ENCODE data around the gene BHMT.

BHMT gene, protein sequence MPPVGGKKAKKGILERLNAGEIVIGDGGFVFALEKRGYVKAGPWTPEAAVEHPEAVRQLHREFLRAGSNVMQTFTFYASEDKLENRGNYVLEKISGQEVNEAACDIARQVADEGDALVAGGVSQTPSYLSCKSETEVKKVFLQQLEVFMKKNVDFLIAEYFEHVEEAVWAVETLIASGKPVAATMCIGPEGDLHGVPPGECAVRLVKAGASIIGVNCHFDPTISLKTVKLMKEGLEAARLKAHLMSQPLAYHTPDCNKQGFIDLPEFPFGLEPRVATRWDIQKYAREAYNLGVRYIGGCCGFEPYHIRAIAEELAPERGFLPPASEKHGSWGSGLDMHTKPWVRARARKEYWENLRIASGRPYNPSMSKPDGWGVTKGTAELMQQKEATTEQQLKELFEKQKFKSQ

DNA sequence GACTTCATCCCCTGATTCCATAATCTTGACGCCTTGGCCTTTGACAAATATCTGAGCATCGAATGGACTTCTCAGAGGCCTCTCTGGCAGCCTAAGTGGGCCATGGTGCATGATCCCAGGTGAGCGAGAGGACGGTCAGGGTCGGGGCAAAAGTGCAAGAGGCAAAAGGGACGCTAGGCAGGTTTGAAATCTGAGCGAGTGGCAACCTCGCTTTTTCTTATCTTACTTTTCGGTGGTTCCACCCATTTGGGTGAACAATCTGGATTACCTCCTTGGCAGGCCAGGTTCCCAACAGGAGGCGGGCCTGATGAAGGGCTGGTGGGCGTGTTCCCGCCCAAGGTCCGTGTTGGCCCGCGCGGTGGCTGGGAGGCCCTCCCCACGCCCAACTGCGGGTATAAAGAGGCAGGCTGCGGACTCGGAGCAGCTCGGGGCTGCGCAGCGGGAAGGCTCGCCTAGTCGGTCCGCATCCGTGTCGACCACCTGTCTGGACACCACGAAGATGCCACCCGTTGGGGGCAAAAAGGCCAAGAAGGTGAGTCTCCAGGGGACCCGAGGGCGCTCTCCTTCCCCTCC, at the start of gene BHMT:
BHMT (plus strand) TSS at position 423 of the 573 bp plus-strand sequence; CDS start at position 500, 77 bp downstream.
- no peak for DNase-seq

DNA sequence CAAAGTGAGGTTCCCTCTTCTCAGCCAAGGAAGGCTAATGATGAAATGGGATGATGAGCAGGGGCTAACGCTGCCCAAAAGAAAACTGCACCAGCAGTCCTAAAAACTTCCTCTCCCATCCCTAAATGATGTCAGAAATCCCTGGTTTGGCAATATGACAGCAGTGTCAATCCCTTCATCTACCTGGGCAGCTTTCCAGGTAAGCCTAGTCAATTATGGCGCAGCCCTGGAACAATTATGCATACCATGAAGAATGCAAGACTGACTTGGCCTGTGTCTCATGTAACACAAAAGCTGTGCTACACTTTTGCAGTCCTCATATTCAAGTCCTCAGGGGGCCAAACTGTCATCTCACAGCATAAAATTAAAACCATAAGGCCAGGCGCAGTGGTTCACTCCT, 49.2 kb upstream of the BHMT start:
- no peak for DNase-seq

- DNase-seq, result no peak
Observed at GRCh38 chr5:79069488-79070349, 41.9 kb upstream of the BHMT start, which contains the start of the genes BHMT2 and DMGDH. Gene BHMT2 (plus strand): TSS chr5:79069767. CDS start chr5:79069783, 16 bp downstream. Gene DMGDH (minus strand): TSS chr5:79069674. CDS start chr5:79069620, 54 bp downstream.

GRCh38 chr5:79070350-79070667, 41.3 kb upstream of the BHMT start:
- no peak for DNase-seq

DNA sequence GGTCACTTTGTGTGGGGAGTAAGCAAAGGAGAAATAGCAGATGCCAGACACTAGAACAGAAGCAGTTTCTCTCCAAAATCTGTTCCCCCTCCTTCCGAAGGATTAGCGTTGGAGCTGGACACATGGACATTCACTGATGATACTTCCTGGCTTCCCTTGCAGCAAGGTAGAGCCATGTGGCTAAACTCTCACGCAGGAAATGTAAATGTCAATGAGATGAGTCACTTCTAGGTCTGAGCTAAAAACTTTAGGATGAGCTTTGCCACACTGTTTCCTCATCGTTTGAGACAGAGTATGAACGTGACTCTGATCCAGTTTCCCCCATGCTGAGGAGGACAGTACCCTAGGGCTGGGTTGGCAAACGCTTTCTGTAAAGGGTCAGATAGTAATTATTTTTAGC, 37.0 kb upstream of the BHMT start:
- no peak for DNase-seq

- DNase-seq, result no peak
Observed at GRCh38 chr5:79075646-79076426, 35.8 kb upstream of the BHMT start.

DNA sequence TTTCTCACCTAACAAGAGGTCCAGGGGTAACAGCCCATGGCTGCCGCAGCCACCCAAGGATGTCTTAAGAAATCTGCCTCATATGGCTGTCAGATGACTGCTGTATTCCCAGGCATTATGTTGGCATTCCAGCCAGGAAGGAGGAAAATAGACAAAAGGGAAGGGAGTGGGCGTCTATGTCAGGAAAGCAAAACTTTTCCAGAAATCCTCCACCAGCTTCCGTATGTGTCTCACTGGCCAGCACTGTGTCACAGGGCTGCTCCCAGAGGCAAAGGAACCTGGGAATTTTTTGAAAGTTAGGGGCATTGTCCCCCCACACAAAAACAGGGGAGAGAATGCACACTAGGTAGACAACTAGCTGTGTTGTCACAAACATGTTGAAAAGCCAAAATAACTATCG, 34.8 kb upstream of the BHMT start:
- DNase-seq, result no peak

GRCh38 chr5:79077680-79078365, 33.8 kb upstream of the BHMT start:
- DNase-seq, result no peak

GRCh38 chr5:79080804-79081203, 30.8 kb upstream of the BHMT start:
- no peak for DNase-seq

DNA sequence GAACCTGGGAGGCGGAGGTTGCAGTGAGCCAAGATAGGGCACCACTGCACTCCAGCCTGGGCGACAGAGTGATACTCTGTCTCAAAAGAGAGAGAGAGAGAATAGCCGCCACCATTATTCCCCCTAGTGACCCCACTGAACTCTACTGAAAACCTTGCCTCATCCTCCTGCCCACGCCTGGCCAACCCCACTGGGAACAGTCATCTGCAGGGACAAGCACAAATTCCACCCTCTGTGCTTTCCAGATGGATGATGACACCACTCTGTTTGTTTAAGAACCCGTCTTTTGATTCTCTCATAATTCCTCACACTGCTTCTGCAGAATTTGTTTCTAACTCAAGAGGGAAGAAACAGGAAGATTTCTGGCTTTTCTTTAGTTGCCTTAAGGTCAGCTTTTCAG, 29.8 kb upstream of the BHMT start:
- no peak for DNase-seq

DNA sequence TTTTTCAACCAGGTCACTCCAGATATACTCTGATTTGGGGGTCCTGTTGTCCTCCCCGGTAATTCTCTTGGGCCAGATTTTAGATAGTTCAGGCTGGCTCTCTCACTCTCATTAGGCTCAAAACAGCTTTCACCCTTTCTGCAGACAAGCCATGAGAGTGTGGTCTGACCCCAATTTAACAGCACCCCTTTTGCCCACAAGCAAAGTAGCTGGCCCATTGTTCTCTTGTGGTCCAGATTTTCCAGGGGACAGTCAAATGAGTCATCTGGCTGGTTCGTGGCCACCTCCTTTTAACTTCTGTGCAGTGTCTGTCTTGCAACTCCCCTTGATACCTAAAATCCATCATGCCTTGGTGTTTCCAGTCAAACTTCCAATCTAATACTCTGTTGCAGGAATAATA, 25.5 kb upstream of the BHMT start:
- no peak for DNase-seq

- DNase-seq, result no peak
Observed at GRCh38 chr5:79088507-79088906, 23.1 kb upstream of the BHMT start.

GRCh38 chr5:79091064-79091463, 20.5 kb upstream of the BHMT start:
- DNase-seq, result no peak

DNA sequence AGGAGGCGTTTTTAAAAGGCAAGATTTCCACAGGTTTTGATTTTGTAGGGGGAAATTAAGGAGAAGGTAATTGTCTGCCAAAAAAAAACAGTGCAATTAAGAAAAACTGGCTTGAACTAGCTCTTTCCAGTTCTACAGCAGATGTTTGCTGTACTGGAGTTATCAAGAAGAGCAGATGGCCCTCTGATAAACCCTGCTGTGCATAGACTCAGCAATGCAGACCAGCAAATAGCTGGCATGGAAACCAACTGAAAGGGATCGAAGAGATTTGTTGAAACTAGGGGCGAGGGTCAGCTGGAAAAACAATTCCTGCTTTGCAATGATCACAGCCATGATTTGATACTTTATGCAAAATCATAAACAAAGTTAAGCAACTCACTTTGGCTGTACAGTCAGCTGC, 17.8 kb upstream of the BHMT start:
- DNase-seq, result no peak

GRCh38 chr5:79105868-79106267, 5.7 kb upstream of the BHMT start:
- DNase-seq, result no peak

DNA sequence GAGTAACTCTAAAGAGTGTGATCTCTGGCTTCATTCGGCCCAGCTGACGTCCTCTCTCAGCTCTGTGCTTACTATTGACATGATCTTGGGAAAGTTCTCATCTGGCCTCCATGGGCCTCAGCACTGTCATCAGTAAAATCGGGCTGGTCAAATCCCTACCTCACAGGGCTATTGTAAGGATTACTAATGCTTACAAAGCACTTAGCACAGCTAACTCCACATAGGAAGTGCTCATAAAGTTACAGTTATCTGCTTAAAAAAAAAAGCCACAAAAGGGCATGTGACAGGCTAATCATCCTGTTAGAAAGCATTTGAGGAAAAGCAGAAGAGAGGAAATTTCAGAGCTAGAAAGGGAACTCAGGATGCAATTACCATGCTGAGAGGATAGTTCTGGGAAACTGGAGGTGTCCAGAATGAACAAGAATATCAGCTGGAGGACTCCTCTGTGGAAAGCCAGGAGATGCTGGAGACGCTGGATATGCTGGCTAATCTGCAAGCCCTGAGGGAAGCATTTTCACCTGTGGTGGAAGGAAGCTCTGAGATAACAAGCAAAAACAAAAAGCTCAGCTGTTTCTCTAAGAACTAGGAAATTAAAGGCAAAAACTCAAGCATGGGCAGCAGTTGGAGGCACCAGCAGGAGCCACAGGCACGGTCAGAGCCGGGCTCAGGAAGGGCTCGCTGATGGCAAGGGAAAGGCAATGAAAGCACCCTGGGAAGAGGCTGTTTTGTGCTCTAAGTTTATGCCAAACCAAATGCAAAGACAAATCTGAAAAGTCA, 4.4 kb upstream of the BHMT start:
- DNase-seq, result no peak

DNA sequence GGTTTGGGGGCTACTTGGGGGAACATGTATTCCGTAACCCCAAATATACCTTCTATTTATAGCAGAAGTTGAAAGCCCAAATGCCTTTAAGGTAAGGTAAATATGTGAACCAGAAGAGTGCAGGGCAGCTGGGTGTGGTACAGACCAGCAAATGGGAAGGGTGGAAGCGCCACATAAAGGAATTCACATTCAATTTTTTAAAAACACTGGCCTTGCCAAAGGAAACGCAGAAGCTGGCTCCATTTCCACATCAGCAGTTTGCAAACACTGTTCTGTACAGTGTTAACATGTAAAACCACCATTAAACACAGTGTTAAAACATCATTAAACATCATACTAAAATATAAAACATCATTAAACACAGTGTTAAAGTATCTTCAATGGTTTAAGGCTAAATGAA, 3.5 kb upstream of the BHMT start:
- no peak for DNase-seq

DNA sequence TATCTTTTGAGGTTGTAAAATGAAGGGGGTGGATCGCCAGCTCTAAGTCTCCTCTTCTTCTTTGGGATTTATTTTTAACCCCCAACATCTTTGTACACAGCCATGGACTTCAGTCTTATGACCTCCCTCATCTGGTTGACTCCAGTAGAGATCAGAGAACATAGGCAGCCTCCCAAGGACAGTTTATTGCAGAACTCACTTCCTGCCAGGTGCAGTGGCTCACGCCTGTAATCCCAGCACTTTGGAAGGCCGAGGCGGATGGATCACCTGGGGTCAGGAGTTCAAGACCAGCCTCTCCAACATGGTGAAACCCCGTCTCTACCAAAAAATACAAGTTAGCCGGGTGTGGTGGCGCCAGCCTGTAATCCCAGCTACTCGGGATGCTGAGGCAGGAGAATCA, 2.8 kb upstream of the BHMT start:
- no peak for DNase-seq

- no peak for DNase-seq
Observed at GRCh38 chr5:79109527-79110492, 1.8 kb upstream of the BHMT start.

All from activated CD8-positive, alpha-beta memory T cell treated with anti-CD3 and anti-CD28 coated beads for 24 hours (primary cell).